MM.1S (cell line): ENCODE data around the gene RNASEH2A.
A peak's percentile ranks its signal among the peaks of the same experiment; 100 is the strongest.

Experiments used
- DNase-seq: peaks from one replicate; pipeline ENCODE4 v3.0.0-alpha.2; 2015
- H2AFZ ChIP-seq: fragments of 300-600 bp; sonication (generic); 2 replicates; pipeline ENCODE4 v1.6.0; 2016; ENCODE audit warnings: antibody characterized with exemption, low read length
- H3F3A ChIP-seq: fragments of 300-600 bp; sonication (generic); 2 replicates; pipeline ENCODE4 v1.6.1; 2016; ENCODE audit warnings: mild to moderate bottlenecking, antibody characterized with exemption, low read length, moderate library complexity, mixed read lengths; ENCODE audit not compliant: insufficient read depth
- H3K27ac ChIP-seq: fragments of 300-600 bp; sonication (generic); 2 replicates; pipeline ENCODE4 v1.5.1; 2016; ENCODE audit warnings: mild to moderate bottlenecking, low read length
- H3K27me3 ChIP-seq: fragments of 300-600 bp; sonication (generic); replicated peaks from 2 replicates; pipeline ENCODE4 v1.6.0; 2016; ENCODE audit warnings: low read length; ENCODE audit not compliant: insufficient read depth
- H3K36me3 ChIP-seq: fragments of 300-600 bp; sonication (generic); replicated peaks from 2 replicates; pipeline ENCODE4 v1.6.1; 2016; ENCODE audit warnings: mild to moderate bottlenecking, low read length, mixed read lengths; ENCODE audit not compliant: insufficient read depth
- H3K4me1 ChIP-seq: fragments of 300-600 bp; sonication (generic); 2 replicates; pipeline ENCODE4 v1.6.1; 2016; ENCODE audit warnings: low read length, mixed read lengths
- H3K4me2 ChIP-seq: fragments of 300-600 bp; sonication (generic); 2 replicates; pipeline ENCODE4 v1.6.0; 2016; ENCODE audit warnings: low read depth, low read length
- H3K4me3 ChIP-seq: fragments of 300-600 bp; sonication (generic); 2 replicates; pipeline ENCODE4 v1.5.1; 2016; ENCODE audit warnings: low read length, mixed read lengths
- H3K79me2 ChIP-seq: fragments of 300-600 bp; sonication (generic); 2 replicates; pipeline ENCODE4 v1.6.1; 2016; ENCODE audit warnings: mixed run types, low read length, mixed read lengths
- H3K9ac ChIP-seq: fragments of 300-600 bp; sonication (generic); 2 replicates; pipeline ENCODE4 v1.6.1; 2016; ENCODE audit warnings: low read length, mixed read lengths
- H3K9me2 ChIP-seq: fragments of 300-600 bp; sonication (generic); replicated peaks from 2 replicates; pipeline ENCODE4 v1.6.1; 2016; ENCODE audit warnings: mild to moderate bottlenecking, low read length, mixed read lengths; ENCODE audit not compliant: insufficient read depth
- H3K9me3 ChIP-seq: fragments of 300-600 bp; sonication (generic); replicated peaks from 2 replicates; pipeline ENCODE4 v1.6.1; 2016; ENCODE audit warnings: mild to moderate bottlenecking, low read length, mixed read lengths; ENCODE audit not compliant: insufficient read depth
- H4K20me1 ChIP-seq: fragments of 300-600 bp; sonication (generic); 2 replicates; pipeline ENCODE4 v1.6.1; 2016; ENCODE audit warnings: mild to moderate bottlenecking, low read length, moderate library complexity, mixed read lengths; ENCODE audit not compliant: insufficient read depth
- EZH2 ChIP-seq: fragments of 300-600 bp; sonication (generic); optimal IDR thresholded peaks from 2 replicates; pipeline ENCODE3; 2017; ENCODE audit warnings: low read depth, mild to moderate bottlenecking, antibody characterized with exemption, low read length, mixed read lengths
- EZH2phosphoT487 ChIP-seq: fragments of 300-600 bp; sonication (generic); IDR thresholded peaks from 2 replicates; pipeline ENCODE4 v1.6.1; 2018; ENCODE audit warnings: antibody characterized with exemption, low read length
- TF ChIP-seq, protein P1 (sequence below): fragments of 300-600 bp; sonication (generic); IDR thresholded peaks from 2 replicates; pipeline ENCODE4 v1.5.1; 2016; ENCODE audit warnings: antibody characterized with exemption, low read length, mixed read lengths

The RNASEH2A gene

GRCh38 chr19:12786952-12787351 lies 19.4 kb upstream of the RNASEH2A start:
- Histone ChIP-seq H3K4me2 (no peak overlapping the region), H2AFZ (no peak overlapping the region), H3K27ac (no peak overlapping the region), H3K4me1 (peaks cover 28% of the 10 kb centered on the region), H3F3A (peaks cover 38% of the 10 kb centered on the region), H3K9me3 (no peaks in the 10 kb centered on the region), H3K27me3 (no peaks in the 10 kb centered on the region), H3K79me2 (peaks cover 4% of the 10 kb centered on the region), H3K9ac (no peak overlapping the region), H3K36me3 (no peaks in the 10 kb centered on the region), H3K9me2 (no peaks in the 10 kb centered on the region), H4K20me1 (no peaks in the 10 kb centered on the region), H3K4me3 (no peak overlapping the region)
- TF ChIP-seq, protein P1, sequence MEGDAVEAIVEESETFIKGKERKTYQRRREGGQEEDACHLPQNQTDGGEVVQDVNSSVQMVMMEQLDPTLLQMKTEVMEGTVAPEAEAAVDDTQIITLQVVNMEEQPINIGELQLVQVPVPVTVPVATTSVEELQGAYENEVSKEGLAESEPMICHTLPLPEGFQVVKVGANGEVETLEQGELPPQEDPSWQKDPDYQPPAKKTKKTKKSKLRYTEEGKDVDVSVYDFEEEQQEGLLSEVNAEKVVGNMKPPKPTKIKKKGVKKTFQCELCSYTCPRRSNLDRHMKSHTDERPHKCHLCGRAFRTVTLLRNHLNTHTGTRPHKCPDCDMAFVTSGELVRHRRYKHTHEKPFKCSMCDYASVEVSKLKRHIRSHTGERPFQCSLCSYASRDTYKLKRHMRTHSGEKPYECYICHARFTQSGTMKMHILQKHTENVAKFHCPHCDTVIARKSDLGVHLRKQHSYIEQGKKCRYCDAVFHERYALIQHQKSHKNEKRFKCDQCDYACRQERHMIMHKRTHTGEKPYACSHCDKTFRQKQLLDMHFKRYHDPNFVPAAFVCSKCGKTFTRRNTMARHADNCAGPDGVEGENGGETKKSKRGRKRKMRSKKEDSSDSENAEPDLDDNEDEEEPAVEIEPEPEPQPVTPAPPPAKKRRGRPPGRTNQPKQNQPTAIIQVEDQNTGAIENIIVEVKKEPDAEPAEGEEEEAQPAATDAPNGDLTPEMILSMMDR: no peak
- TF ChIP-seq EZH2: no peak
- no peak for TF ChIP-seq EZH2phosphoT487
- no peak for DNase-seq

DNA sequence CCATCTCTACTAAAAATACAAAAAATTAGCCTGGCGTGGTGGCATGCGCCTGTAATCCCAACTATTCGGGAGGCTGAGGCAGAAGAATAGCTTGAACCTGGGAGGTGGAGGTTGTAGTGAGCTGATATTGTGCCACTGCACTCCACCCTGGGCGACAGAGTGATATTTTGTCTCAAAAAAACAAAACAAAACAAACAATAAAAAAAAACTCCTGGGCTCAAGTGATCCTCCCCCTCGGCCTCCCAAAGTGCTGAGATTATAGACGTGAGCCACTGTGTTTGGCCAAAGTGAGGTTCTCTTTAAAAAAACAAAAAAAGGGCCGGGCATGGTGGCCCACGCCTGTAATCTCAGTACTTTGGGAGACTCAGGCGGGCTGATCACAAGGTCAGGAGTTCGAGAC lies 18.9 kb upstream of the RNASEH2A start:
- H3K9me3 ChIP-seq: no peaks in the 10 kb centered on the region
- no peak overlapping the region for H2AFZ ChIP-seq
- H3K4me3 ChIP-seq: no peak overlapping the region
- no peak overlapping the region for H3K9ac ChIP-seq
- peaks cover 43% of the 10 kb centered on the region for H3F3A ChIP-seq
- H3K9me2 ChIP-seq: no peaks in the 10 kb centered on the region
- no peaks in the 10 kb centered on the region for H4K20me1 ChIP-seq
- TF ChIP-seq, protein P1: no peak
- TF ChIP-seq EZH2 (no peak), EZH2phosphoT487 (no peak)
- peaks cover 28% of the 10 kb centered on the region for H3K4me1 ChIP-seq
- no peaks in the 10 kb centered on the region for H3K27me3 ChIP-seq
- H3K79me2 ChIP-seq: peaks cover 9% of the 10 kb centered on the region
- H3K36me3 ChIP-seq: no peaks in the 10 kb centered on the region
- no peak overlapping the region for H3K27ac ChIP-seq
- H3K4me2 ChIP-seq: no peak overlapping the region
- DNase-seq: no peak

DNA sequence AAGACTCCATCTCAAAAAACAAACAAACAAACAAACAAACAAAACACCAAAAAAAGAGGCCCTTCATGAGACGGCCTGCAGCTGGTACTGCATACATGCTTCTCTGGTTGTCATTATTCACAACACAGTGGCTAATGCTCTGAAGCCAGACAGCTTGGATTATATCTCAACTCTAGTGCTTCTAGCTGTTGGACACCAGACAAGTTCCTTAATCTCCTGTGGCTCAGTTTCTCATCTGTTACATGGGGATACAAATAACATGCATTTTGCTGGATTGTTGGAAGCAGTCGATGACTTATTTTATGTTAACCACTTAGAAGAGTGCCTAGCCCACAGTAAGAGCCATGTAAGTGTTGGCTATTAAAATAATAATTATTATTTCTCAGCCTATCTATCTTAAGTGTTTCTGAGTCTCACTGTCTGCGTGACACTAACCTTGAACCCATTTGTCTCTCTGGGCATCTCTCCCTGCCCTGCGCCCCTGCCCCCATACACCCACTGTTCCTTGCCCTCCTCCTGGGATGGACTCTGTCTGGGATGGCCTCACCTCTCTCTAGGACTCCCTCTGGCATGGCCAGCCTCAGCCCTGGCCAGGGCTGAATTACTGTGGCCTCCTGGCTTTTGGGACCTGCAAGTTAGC lies 18.2 kb upstream of the RNASEH2A start:
- Histone ChIP-seq H3K79me2 (peaks cover 15% of the 10 kb centered on the region), H3K9me3 (no peaks in the 10 kb centered on the region), H3K27ac (peak overlapping the region; percentile 90), H3K27me3 (no peaks in the 10 kb centered on the region), H3K4me1 (peaks cover 23% of the 10 kb centered on the region), H3F3A (peaks cover 50% of the 10 kb centered on the region), H3K4me3 (peak overlapping the region; percentile 67), H3K4me2 (peak overlapping the region; percentile 96), H3K9ac (peak overlapping the region; percentile 80), H2AFZ (peak overlapping the region; percentile 47), H3K9me2 (no peaks in the 10 kb centered on the region), H3K36me3 (no peaks in the 10 kb centered on the region), H4K20me1 (no peaks in the 10 kb centered on the region)
- TF ChIP-seq EZH2phosphoT487: no peak
- no peak for TF ChIP-seq EZH2
- TF ChIP-seq, protein P1: no peak
- no peak for DNase-seq
